Caco-2 (cell line): ENCODE measurements around the gene MBD4. TPM values are rescaled to one million over a fixed set of nuclear protein-coding genes. Genes with fewer than 3 reads are reported as not detected.
"Not testable (repeated sequence)": the region's sequence is repeated elsewhere in the genome, so short reads cannot be mapped to it uniquely, and the experiment has no call there.

Source experiments
- BruUV-seq: library from RNA; stranded (reverse); fragments of 400-500 nt; replicated peaks from 2 replicates; lab custom pipeline; 2021; lab: Mats Ljungman, UMichigan
- CTCF ChIA-PET: fragments of 300-600 bp; sonication (Branson Sonifier 250); formaldehyde crosslinking; loops from one replicate; lab custom pipeline; 2022; ENCODE audit warnings: antibody characterized with exemption; lab: Charles Lee
- POLR2A ChIA-PET: fragments of 300-600 bp; sonication (Branson Sonifier 250); formaldehyde crosslinking; loops from one replicate; lab custom pipeline; 2022; ENCODE audit warnings: antibody characterized with exemption; lab: Charles Lee
- DNase-seq, 2 experiments: peaks; one replicate each; pipeline versions ENCODE4 v3.0.0 to v3.0.0-alpha.2; 2020 to 2022
- H3K27me3 ChIP-seq: replicated peaks from 2 replicates; pipeline ENCODE4 v1.6.0; 2011; ENCODE audit warnings: low read length; ENCODE audit not compliant: control insufficient read depth, insufficient read depth
- H3K36me3 ChIP-seq: 2 replicates; pipeline ENCODE4 v1.5.1; 2011; ENCODE audit warnings: low read length; ENCODE audit not compliant: control insufficient read depth, insufficient read depth
- H3K4me1 ChIP-seq: fragments of 250-450 bp; sonication (Bioruptor Pico); 2 replicates; pipeline ENCODE4 v1.5.1; 2020; ENCODE audit warnings: mild to moderate bottlenecking
- H3K4me3 ChIP-seq: 2 replicates; pipeline ENCODE4 v1.5.1; 2011; ENCODE audit warnings: low read depth, mild to moderate bottlenecking, control low read depth, low read length
- H3K9me3 ChIP-seq: fragments of 250-450 bp; sonication (Bioruptor Pico); 2 replicates; pipeline ENCODE4 v1.5.1; 2020; ENCODE audit warnings: mild to moderate bottlenecking, moderate library complexity
- H3K27ac Mint-ChIP-seq: one replicate; pipeline ENCODE4 v1.8.0; 2022; ENCODE audit warnings: mixed read lengths; ENCODE audit not compliant: unreplicated experiment
- H3K27me3 Mint-ChIP-seq: one replicate; pipeline ENCODE4 v1.8.0; 2022; ENCODE audit warnings: mixed read lengths; ENCODE audit not compliant: insufficient read depth, unreplicated experiment
- H3K36me3 Mint-ChIP-seq: one replicate; pipeline ENCODE4 v1.8.0; 2022; ENCODE audit warnings: mild to moderate bottlenecking, mixed read lengths; ENCODE audit not compliant: insufficient read depth, unreplicated experiment
- H3K4me1 Mint-ChIP-seq: one replicate; pipeline ENCODE4 v1.8.0; 2022; ENCODE audit warnings: low read depth, mixed read lengths; ENCODE audit not compliant: unreplicated experiment
- H3K4me3 Mint-ChIP-seq: one replicate; pipeline ENCODE4 v1.8.0; 2022; ENCODE audit warnings: mild to moderate bottlenecking, moderate library complexity, mixed read lengths; ENCODE audit not compliant: unreplicated experiment
- H3K9me3 Mint-ChIP-seq: one replicate; pipeline ENCODE4 v1.8.0; 2022; ENCODE audit warnings: mixed read lengths; ENCODE audit not compliant: unreplicated experiment
- intact Hi-C: fragments of 100-400 bp; cut with micrococcal nuclease; formaldehyde crosslinking; loops from one replicate; pipeline ENCODE4 v1.10.0; 2022; ENCODE audit not compliant: unreplicated experiment
- total RNA-seq: library from RNA; stranded (reverse); gene quantifications from 2 replicates; pipeline ENCODE4 v1.2.3, GENCODE V29; 2022
- TF ChIP-seq, protein P1 (sequence below), 2 experiments: fragments of 200-600 bp in 1 of 2; IDR thresholded peaks; 1 replicate in 1 of 2; 2 replicates in 1 of 2; pipeline versions ENCODE4 v1.5.1 to v1.8.0; 2011 to 2022; ENCODE audit warnings: antibody characterized with exemption in 1 of 2, control low read depth in 1 of 2, inconsistent platforms in 1 of 2, low read depth in 1 of 2, low read length in 1 of 2, mild to moderate bottlenecking in 1 of 2, moderate library complexity in 1 of 2; ENCODE audit not compliant: insufficient read depth in 1 of 2, severe bottlenecking in 1 of 2, unreplicated experiment in 1 of 2

The MBD4 gene
- total RNA-seq, 1 experiment from 2014 or later: 33.5 TPM

- no peaks in the 10 kb centered on the region for H3K9me3 Mint-ChIP-seq
- no peak overlapping the region for H3K27ac Mint-ChIP-seq
- DNase-seq: no peak
- CTCF ChIA-PET: interaction anchor here (0.7 kb wide), 1 partner anchor 9 kb away, joined by 5 read pairs; no protein-coding TSS in a partner anchor
- TF ChIP-seq, protein P1, sequence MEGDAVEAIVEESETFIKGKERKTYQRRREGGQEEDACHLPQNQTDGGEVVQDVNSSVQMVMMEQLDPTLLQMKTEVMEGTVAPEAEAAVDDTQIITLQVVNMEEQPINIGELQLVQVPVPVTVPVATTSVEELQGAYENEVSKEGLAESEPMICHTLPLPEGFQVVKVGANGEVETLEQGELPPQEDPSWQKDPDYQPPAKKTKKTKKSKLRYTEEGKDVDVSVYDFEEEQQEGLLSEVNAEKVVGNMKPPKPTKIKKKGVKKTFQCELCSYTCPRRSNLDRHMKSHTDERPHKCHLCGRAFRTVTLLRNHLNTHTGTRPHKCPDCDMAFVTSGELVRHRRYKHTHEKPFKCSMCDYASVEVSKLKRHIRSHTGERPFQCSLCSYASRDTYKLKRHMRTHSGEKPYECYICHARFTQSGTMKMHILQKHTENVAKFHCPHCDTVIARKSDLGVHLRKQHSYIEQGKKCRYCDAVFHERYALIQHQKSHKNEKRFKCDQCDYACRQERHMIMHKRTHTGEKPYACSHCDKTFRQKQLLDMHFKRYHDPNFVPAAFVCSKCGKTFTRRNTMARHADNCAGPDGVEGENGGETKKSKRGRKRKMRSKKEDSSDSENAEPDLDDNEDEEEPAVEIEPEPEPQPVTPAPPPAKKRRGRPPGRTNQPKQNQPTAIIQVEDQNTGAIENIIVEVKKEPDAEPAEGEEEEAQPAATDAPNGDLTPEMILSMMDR (IDR thresholded peaks at IDR 0.05; ENCODE audit: insufficient read depth in 1 of 2, low read depth in 1 of 2, low read length in 1 of 2, severe bottlenecking in 1 of 2, unreplicated experiment in 1 of 2): no peak
- Histone ChIP-seq H3K4me3 (no peak overlapping the region), H3K27me3 (no peaks in the 10 kb centered on the region), H3K36me3 (peaks cover 1% of the 10 kb centered on the region; the same call in 1 of the 2 replicates), H3K9me3 (no peaks in the 10 kb centered on the region), H3K4me1 (peaks cover 9% of the 10 kb centered on the region)
- POLR2A ChIA-PET: interaction anchor here (0.6 to 1.1 kb wide), 2 partner anchors 12 to 293 kb away, joined by 5 to 9 read pairs; no protein-coding TSS in a partner anchor
- H3K4me3 Mint-ChIP-seq: no peak overlapping the region
- no peaks in the 10 kb centered on the region for H3K27me3 Mint-ChIP-seq
- no TSS peak for BruUV-seq
- peaks cover 16% of the 10 kb centered on the region for H3K4me1 Mint-ChIP-seq
- intact Hi-C loops: no loop called here
- peaks cover 57% of the 10 kb centered on the region for H3K36me3 Mint-ChIP-seq
Measured at GRCh38 chr3:129387487-129387886, 52.3 kb downstream of the MBD4 start.

GRCh38 chr3:129386984-129387383 lies 52.8 kb downstream of the MBD4 start:
- Mint-ChIP-seq H3K4me1 (peaks cover 16% of the 10 kb centered on the region), H3K4me3 (no peak overlapping the region), H3K9me3 (no peaks in the 10 kb centered on the region), H3K27me3 (no peaks in the 10 kb centered on the region), H3K27ac (no peak overlapping the region), H3K36me3 (peaks cover 53% of the 10 kb centered on the region)
- Histone ChIP-seq H3K36me3 (peaks cover 1% of the 10 kb centered on the region; the same call in 1 of the 2 replicates), H3K4me3 (no peak overlapping the region), H3K9me3 (no peaks in the 10 kb centered on the region), H3K27me3 (no peaks in the 10 kb centered on the region), H3K4me1 (peaks cover 9% of the 10 kb centered on the region)
- ChIA-PET CTCF (no interaction called here), POLR2A (interaction anchor here (0.5 to 1.1 kb wide), 3 partner anchors 13 to 293 kb away, joined by 3 to 9 read pairs (median 5); no protein-coding TSS in a partner anchor)
- DNase-seq: no peak
- TF ChIP-seq, protein P1 (IDR thresholded peaks at IDR 0.05; ENCODE audit: insufficient read depth in 1 of 2, low read depth in 1 of 2, low read length in 1 of 2, severe bottlenecking in 1 of 2, unreplicated experiment in 1 of 2): no peak
- BruUV-seq: no TSS peak
- intact Hi-C loops: no loop called here

GRCh38 chr3:129385507-129385906 lies 54.2 kb downstream of the MBD4 start:
- intact Hi-C loops, H3K9me3 ChIP-seq, H3K27ac Mint-ChIP-seq, DNase-seq, H3K9me3 Mint-ChIP-seq, BruUV-seq, H3K27me3 ChIP-seq, H3K4me3 Mint-ChIP-seq, H3K36me3 ChIP-seq, H3K27me3 Mint-ChIP-seq, H3K4me1 ChIP-seq, H3K4me3 ChIP-seq: not testable (repeated sequence)
- POLR2A ChIA-PET: interaction anchor here (0.6 kb wide), 1 partner anchor 627 kb away, joined by 11 read pairs; no protein-coding TSS in a partner anchor
- H3K4me1 Mint-ChIP-seq: peaks cover 16% of the 10 kb centered on the region
- H3K36me3 Mint-ChIP-seq: peaks cover 41% of the 10 kb centered on the region
- CTCF ChIA-PET: interaction anchor here (1.2 kb wide), 1 partner anchor 105 kb away, joined by 3 read pairs; no protein-coding TSS in a partner anchor
